Suprapubic skin (tissue), 4 donors: ENCODE measurements around the gene NBEA.

ENCODE experiments used
- EP300 ChIP-seq: sonication (generic); formaldehyde crosslinking; IDR thresholded peaks from one replicate; pipeline ENCODE4 v1.6.1; 2017; ENCODE audit warnings: antibody characterized with exemption
- POLR2A ChIP-seq, 2 donors: fragments of 450-650 bp; IDR thresholded peaks; one replicate each; pipeline ENCODE4 v1.6.1; 2017; ENCODE audit warnings: antibody characterized with exemption in 2 of 2, mild to moderate bottlenecking in 2 of 2, moderate library complexity in 2 of 2
- POLR2AphosphoS5 ChIP-seq, 3 donors: sonication (generic); formaldehyde crosslinking; IDR thresholded peaks; one replicate each; pipeline ENCODE4 v1.6.1; 2017; ENCODE audit warnings: antibody characterized with exemption in 3 of 3
- TF ChIP-seq, protein P1 (sequence below), 2 donors: fragments of 200-600 bp in 1 of 2; fragments of 450-650 bp in 1 of 2; sonication (generic) in 1 of 2; IDR thresholded peaks; one replicate each; pipeline ENCODE4 v1.5.1; 2016 to 2019; ENCODE audit warnings: antibody characterized with exemption in 2 of 2, mild to moderate bottlenecking in 1 of 2, moderate library complexity in 1 of 2

GRCh38 chr13:35502456-35502855 lies 560.4 kb downstream of the NBEA start:
- TF ChIP-seq, protein P1, sequence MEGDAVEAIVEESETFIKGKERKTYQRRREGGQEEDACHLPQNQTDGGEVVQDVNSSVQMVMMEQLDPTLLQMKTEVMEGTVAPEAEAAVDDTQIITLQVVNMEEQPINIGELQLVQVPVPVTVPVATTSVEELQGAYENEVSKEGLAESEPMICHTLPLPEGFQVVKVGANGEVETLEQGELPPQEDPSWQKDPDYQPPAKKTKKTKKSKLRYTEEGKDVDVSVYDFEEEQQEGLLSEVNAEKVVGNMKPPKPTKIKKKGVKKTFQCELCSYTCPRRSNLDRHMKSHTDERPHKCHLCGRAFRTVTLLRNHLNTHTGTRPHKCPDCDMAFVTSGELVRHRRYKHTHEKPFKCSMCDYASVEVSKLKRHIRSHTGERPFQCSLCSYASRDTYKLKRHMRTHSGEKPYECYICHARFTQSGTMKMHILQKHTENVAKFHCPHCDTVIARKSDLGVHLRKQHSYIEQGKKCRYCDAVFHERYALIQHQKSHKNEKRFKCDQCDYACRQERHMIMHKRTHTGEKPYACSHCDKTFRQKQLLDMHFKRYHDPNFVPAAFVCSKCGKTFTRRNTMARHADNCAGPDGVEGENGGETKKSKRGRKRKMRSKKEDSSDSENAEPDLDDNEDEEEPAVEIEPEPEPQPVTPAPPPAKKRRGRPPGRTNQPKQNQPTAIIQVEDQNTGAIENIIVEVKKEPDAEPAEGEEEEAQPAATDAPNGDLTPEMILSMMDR (IDR thresholded peaks at IDR 0.05): no peak
- TF ChIP-seq POLR2AphosphoS5 (IDR thresholded peaks at IDR 0.05): no peak
- TF ChIP-seq POLR2A (IDR thresholded peaks at IDR 0.05): no peak
- no peak for TF ChIP-seq EP300
